ENCODE results near the gene TMEM131L.
"Not testable (repeated sequence)": the region's sequence is repeated elsewhere in the genome, so short reads cannot be mapped to it uniquely, and the experiment has no call there.

The TMEM131L gene

DNA sequence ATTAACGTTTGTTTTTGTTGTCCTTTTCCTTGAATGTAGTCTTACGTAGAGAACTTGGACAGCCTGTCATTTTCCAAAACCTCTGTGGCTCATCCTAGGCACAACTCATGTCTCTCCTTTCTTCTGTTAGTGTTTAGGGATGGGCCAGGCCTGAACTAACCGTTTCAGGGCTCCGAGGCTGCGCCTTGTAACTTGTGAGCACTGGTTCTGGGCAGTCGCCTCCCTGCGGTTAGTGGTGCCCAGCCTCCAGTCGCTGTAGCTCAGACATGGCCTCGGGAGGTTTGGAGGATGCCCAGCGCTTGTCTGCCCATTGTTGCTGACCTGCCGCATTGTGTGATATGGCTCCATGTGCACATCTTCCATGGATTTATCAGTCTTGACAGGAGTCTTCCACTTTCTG is 32.8 kb downstream of the TMEM131L start:
- TF ChIP-seq, protein P1, sequence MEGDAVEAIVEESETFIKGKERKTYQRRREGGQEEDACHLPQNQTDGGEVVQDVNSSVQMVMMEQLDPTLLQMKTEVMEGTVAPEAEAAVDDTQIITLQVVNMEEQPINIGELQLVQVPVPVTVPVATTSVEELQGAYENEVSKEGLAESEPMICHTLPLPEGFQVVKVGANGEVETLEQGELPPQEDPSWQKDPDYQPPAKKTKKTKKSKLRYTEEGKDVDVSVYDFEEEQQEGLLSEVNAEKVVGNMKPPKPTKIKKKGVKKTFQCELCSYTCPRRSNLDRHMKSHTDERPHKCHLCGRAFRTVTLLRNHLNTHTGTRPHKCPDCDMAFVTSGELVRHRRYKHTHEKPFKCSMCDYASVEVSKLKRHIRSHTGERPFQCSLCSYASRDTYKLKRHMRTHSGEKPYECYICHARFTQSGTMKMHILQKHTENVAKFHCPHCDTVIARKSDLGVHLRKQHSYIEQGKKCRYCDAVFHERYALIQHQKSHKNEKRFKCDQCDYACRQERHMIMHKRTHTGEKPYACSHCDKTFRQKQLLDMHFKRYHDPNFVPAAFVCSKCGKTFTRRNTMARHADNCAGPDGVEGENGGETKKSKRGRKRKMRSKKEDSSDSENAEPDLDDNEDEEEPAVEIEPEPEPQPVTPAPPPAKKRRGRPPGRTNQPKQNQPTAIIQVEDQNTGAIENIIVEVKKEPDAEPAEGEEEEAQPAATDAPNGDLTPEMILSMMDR (conservative IDR thresholded peaks at IDR 0.05; ENCODE audit: low read depth, low read length), result no peak
- no peak for DNase-seq (ENCODE audit: low read depth)
- H3K4me3 ChIP-seq (ENCODE audit: low read depth, low read length), result no peak overlapping the region

DNA sequence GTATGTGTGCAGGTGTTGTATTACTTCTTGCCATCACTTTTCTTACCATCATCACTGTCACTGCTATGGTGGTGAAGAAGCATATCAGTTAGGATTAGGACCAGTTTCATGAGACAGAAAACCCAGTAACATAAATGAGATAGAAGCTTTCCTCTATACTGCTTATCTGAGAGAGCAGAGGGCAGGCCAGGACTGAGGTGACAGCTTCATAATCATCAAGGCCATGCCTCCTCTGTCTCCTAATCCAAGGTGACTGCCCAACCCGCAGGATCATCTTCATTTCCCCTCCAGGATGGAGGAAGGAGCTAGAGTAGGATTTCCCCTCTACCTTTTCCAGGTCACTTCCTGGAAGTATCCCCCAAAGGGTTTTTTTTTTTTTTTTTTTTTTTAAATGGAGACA is 35.4 kb downstream of the TMEM131L start:
- H3K4me3 ChIP-seq (ENCODE audit: low read depth, low read length), result no peak overlapping the region
- TF ChIP-seq, protein P1 (conservative IDR thresholded peaks at IDR 0.05; ENCODE audit: low read depth, low read length), result no peak
- no peak for DNase-seq (ENCODE audit: low read depth)

DNA sequence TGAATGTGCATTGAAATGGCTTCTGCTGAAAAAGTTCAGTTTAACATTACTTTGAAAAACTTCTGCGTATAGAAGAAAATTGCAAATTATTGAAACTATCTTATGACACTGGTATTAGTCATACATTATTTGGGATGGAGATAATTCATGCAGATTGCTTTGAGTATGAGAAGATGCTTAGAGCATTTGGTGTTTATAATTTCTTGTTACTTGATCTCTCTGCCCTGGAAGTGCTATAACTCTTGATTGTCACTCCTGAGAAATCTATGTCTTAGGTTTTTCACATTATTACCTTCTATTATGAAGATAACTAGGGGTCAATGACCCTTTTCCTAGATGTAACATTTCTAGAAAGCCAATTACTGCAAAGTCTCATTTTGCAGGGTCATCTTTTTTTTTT is 36.4 kb downstream of the TMEM131L start:
- DNase-seq (ENCODE audit: low read depth), result no peak
- no peak overlapping the region for H3K4me3 ChIP-seq (ENCODE audit: low read depth, low read length)
- TF ChIP-seq, protein P1 (conservative IDR thresholded peaks at IDR 0.05; ENCODE audit: low read depth, low read length), result no peak

DNA sequence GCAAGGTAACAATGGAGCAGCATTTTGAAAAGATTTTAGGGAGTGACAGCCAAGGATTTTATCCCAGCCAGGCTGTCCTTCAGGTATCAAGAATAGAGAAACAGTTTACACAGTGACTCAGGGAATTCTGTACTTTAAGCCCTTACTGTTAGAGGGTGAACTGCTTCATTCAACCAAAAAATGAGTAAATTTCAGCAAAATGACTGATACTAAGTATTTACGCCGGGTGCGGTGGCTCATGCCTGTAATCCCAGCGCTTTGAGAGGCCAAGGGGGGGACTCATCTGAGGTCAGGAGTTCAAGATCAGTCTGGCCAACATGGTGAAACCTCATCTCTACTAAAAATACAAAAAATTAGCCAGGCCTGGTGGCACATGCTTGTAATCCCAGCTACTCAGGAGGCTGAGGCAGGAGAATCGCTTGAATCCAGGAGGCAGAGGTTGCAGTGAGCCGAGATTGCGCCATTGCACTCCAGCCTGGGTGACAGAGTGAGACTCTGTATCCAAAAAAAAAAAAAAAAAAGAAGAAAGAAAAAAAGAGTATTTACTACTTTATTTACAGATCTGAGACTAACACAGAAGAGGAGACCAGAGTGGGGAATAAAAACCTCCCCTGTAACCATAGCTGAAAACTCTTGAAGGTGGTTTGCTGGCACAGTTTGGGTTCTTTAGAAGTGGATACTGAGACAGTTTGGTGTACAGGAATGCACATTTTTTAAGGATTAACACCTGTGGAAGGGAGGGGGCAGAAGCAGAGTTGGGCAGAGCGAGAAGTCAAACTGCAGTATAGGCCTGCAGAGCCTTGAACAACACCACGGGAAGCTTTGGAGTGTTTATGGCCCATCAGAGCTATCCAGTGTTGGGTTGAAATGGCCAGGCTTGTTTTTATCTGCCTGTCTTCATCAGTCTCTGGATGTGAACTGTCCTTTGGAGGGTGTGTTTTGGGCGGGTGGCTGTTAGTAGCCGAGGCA is 40.5 kb downstream of the TMEM131L start:
- TF ChIP-seq, protein P1 (conservative IDR thresholded peaks at IDR 0.05; ENCODE audit: low read depth, low read length), result no peak
- DNase-seq (ENCODE audit: low read depth), result no peak
- H3K4me3 ChIP-seq (ENCODE audit: low read depth, low read length), result no peak overlapping the region

DNA sequence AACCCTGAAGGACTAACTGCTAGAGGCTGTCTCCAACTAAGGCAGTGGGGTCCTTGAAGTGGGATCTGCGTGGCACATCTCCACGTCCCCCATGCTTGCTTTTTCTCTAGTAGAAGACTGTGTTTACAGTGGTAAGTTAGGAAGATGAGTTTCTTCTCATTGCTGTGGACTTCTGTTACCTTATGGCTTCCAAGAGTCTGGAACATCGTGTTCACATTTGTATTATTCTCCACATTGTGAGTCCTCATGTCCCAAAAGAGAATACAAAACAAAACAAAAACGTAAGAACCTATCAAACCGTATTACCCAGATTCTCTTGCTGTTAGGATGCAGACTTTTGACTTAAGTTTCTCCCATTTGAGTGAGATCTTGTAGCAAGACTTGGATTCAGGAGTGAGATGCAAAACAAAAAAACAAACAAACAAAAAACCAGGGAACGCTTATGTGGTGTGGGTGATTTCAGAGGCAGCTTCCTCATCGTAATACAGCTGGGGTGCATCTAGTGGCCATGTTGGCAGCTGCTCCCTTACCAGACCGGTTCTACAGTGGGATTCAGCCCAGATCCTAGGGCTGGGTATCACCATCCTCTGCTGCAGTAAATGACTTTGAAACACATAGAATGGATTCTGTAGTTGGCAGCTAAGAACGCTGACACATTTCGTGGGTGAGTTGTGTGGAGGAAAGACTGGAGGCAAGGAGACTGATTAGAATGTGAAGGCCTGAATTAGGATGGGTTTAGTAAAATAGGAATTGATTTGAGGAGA is 41.3 kb downstream of the TMEM131L start:
- no peak for DNase-seq (ENCODE audit: low read depth)
- TF ChIP-seq, protein P1 (conservative IDR thresholded peaks at IDR 0.05; ENCODE audit: low read depth, low read length), result no peak

DNA sequence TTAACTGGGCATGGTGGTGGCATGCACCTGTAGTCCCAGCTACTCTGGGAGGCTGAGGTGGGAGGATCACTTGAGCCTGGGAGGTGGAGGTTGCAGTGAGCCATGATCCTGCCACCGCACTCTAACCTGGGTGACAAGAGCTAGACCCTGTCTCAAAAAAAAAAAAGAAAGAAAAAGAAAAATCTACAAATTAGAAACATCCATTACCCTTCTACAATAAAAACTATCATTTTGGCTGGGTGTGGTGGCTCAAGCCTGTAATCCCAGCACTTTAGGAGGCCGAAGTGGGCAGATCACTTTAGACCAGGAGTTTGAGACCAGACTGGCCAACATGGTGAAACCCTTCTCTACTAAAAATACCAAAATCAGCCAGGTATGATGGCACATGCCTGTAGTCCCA is 43.1 kb downstream of the TMEM131L start:
- not testable (repeated sequence) for H3K4me3 ChIP-seq (ENCODE audit: low read depth, low read length); DNase-seq (ENCODE audit: low read depth)

More for the DNA sequence above, 41.3 kb downstream of the TMEM131L start:
- no peak overlapping the region for H3K4me3 ChIP-seq (ENCODE audit: low read depth, low read length)

DNA sequence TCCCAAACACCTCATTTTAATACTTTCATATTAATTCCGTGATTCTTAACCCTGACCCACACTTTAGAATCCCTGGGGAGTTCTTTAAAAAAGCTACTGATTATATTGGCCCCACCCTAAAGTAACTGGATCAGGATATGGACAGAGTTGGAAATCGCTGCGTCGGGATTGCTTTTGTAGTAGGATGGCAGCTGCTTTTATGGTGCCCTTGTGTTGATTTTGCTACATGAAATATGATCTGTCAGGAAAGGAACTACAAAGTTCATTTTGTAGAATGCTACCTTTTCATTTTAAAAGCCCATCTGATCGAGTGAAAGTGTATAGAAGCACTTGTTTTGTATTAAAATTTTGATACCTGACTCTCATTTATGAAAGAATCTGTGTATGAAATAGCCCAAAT is 43.6 kb downstream of the TMEM131L start:
- TF ChIP-seq, protein P1 (conservative IDR thresholded peaks at IDR 0.05; ENCODE audit: low read depth, low read length), result no peak
- no peak for DNase-seq (ENCODE audit: low read depth)
- no peak overlapping the region for H3K4me3 ChIP-seq (ENCODE audit: low read depth, low read length)

Data from choroid plexus epithelial cell (primary cell).